Fibroblast of villous mesenchyme (primary cell): ENCODE results near the gene RBM34. TPM values are rescaled to one million over a fixed set of nuclear protein-coding genes. Genes with fewer than 3 reads are reported as not detected.
"Not testable (repeated sequence)": the region's sequence is repeated elsewhere in the genome, so short reads cannot be mapped to it uniquely, and the experiment has no call there.

Experiments used
- DNase-seq: peaks from one replicate; pipeline ENCODE4 v3.0.0-alpha.2; 2010; ENCODE audit warnings: low read depth
- H3K4me3 ChIP-seq: 2 replicates; pipeline ENCODE4 v1.5.1; 2011; ENCODE audit warnings: low read depth, mild to moderate bottlenecking, low read length
- total RNA-seq: library from RNA; depleted of rRNA; stranded (reverse); fragments of >200 nt; gene quantifications from 2 replicates; pipeline ENCODE4 v1.2.3, GENCODE V29; 2012
- TF ChIP-seq, protein P1 (sequence below): IDR thresholded peaks from 2 replicates; pipeline ENCODE4 v1.5.1; 2012; ENCODE audit warnings: low read depth, mild to moderate bottlenecking, low read length; ENCODE audit not compliant: insufficient read depth

The RBM34 gene
- total RNA-seq, 1 donor, result 61.7 TPM

DNA sequence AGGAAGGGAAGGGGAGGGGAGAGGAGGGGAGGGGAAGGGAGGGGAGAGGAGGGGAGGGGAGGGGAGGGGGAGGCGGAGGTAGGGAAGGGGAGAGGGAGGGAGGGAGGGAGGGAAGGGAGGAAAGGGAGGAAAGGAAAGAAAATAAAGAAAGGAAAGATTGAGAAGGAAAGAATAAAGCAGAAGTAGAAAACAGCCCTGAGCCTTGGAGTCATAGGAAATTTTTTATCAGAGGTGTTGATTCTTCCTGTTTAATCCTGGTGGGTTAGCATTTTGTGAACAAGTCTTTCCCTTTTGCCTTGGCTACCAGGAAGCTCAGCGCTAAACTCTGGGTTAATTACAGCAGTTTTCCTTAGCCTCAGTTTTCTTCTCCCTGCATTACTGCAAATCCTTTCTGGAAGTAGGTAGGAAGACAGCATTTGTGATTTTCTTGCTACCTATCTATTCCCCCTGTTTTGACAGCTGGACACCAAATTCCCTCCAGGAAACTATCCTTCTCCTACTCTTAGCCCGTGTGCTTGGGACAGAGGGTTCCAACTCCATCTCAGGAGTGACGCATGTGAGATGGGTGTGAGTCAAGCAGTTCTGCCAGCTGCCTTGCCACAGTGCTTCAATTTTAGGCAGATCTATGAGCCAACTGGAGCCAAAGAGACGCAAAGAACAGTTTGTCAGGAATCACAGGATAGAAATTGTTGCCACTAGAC lies 59.3 kb downstream of the RBM34 start:
- TF ChIP-seq, protein P1, sequence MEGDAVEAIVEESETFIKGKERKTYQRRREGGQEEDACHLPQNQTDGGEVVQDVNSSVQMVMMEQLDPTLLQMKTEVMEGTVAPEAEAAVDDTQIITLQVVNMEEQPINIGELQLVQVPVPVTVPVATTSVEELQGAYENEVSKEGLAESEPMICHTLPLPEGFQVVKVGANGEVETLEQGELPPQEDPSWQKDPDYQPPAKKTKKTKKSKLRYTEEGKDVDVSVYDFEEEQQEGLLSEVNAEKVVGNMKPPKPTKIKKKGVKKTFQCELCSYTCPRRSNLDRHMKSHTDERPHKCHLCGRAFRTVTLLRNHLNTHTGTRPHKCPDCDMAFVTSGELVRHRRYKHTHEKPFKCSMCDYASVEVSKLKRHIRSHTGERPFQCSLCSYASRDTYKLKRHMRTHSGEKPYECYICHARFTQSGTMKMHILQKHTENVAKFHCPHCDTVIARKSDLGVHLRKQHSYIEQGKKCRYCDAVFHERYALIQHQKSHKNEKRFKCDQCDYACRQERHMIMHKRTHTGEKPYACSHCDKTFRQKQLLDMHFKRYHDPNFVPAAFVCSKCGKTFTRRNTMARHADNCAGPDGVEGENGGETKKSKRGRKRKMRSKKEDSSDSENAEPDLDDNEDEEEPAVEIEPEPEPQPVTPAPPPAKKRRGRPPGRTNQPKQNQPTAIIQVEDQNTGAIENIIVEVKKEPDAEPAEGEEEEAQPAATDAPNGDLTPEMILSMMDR, result no peak
- DNase-seq, result no peak
- H3K4me3 ChIP-seq, result no peak overlapping the region

DNA sequence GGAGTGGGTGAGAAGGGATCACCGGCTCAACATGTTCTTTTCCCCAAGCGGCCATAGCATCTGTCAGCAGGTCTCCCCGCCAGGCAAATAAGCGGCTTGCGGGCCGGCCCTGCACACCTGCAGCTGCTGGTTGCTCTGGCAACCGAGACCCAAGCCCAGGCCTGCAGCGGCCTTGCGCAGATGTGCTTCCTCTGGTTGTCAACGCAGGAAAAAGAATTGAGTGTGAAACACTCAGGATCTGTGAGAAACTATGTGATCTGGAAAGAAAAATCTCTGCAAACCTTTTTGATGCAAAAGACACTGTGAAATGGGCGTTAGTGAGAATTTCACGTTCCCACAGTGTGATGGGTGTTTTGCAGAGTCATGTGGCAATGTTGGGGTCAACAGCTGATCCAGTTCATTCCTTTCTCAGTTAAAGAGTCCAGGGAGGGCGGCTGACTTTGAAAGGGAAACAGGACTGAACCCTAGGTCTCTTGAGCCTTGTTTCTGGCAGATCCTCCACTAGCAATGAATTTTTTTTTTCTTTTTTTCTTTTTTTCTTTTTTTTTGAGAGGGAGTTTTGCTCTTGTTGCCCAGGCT lies 60.8 kb downstream of the RBM34 start:
- H3K4me3 ChIP-seq, result no peak overlapping the region
- DNase-seq, result peak; percentile 65
- TF ChIP-seq, protein P1, result no peak

DNA sequence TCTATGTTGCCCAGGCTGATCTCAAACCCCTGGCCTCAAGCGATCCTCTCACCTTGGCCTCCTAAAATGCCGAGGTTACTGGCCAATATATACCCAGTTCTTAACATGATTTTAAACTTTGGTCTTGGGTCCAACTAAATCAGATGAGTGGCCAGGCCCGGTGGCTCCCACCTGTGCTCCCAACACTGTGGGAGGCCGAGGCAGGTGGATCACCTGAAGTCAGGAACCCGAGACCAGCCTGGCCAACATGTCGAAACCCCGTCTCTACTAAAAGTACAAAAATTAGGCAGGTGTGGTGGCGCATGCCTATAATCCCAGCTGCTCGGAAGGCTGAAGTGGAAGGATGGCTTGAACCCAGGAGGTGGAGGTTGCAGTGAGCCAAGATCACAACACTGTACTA lies 62.1 kb downstream of the RBM34 start:
- TF ChIP-seq, protein P1, result no peak
- H3K4me3 ChIP-seq, result no peak overlapping the region
- no peak for DNase-seq

DNA sequence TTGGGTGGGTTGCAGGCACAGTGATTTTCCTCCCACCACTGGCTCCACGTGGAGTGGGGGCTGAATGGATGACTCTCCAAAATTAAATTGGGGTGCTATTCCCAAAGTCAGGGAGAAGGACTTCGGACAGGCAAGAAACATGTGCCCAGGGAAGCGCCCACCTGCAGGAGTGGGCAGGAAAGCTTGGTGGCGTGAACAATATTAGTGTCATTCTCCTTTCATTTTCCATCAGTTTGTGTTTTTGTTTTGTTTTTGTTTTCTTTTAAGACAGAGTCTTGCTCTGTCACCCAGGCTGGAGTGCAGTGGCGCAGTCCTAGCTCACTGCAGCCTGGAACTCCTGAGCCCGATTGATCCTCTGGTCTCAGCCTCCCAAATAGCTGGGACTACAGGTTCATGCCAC lies 62.5 kb downstream of the RBM34 start:
- no peak overlapping the region for H3K4me3 ChIP-seq
- TF ChIP-seq, protein P1, result no peak
- DNase-seq, result no peak

DNA sequence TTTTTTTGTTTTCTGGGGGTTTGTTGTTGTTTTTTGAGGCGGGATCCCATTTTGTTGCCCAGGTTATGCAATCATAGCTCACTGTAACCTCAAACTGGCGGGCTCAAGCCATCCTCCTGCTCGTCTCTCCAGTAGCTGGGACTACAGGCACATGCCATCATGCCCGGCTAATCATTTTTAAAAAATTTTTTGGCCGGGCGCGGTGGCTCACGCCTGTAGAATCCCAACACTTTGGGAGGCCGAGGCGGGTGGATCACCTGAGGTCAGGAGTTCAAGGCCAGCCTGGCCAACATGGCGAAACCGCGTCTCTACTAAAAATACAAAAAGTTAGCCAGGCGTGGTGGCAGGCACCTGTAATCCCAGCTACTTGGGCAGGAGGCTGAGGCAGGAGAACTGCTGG lies 63.5 kb downstream of the RBM34 start:
- not testable (repeated sequence) for DNase-seq, H3K4me3 ChIP-seq

DNA sequence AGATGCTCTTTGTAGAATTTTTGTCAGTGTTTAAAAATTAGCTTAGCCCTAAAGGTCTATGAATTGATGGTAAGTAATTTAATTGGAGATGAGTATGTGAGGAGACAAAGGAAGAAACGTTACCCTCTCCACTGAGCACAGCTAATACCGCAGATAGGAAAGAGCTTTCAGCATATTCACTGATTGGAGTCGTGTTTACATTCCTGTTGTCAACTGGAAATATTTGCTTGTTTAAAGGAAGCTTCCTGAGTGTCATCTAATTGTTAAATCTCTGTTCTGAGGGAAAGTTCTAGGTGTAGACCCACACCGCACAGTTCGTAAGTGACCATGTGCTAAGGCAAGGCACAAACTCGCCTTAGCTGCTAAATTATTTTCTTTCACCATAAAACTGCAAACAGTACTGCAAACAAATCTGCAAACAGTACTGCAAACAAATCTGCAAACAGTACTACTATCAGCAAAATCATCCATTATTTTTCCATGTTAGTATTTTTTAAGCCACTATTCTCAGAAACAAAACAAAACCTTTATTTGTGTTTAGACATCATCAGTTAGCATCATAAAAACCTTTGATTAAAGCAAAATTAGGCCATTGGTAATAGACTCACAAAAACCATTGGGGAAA lies 65.0 kb downstream of the RBM34 start:
- DNase-seq, result peak; percentile 33
- no peak overlapping the region for H3K4me3 ChIP-seq
- TF ChIP-seq, protein P1, result no peak
